WERI-Rb-1 (cell line): ENCODE measurements around the gene SRRM3.
"Not testable (repeated sequence)": the region's sequence is repeated elsewhere in the genome, so short reads cannot be mapped to it uniquely, and the experiment has no call there.

Source experiments
- DNase-seq: peaks from one replicate; pipeline ENCODE4 v3.0.0-alpha.2; 2020
- H3K27ac ChIP-seq: fragments of 250-450 bp; sonication (Bioruptor Pico); 2 replicates; pipeline ENCODE4 v1.5.1; 2020; ENCODE audit warnings: mild to moderate bottlenecking, moderate library complexity
- H3K27me3 ChIP-seq: fragments of 250-450 bp; sonication (Bioruptor Pico); 2 replicates; pipeline ENCODE4 v1.5.1; 2021; ENCODE audit warnings: mild to moderate bottlenecking, low read depth, moderate library complexity; ENCODE audit not compliant: insufficient read depth, severe bottlenecking
- H3K36me3 ChIP-seq: fragments of 250-450 bp; sonication (Bioruptor Pico); 2 replicates; pipeline ENCODE4 v1.5.1; 2020; ENCODE audit warnings: mild to moderate bottlenecking, moderate library complexity
- H3K4me3 ChIP-seq: 2 replicates; pipeline ENCODE4 v1.5.1; 2011; ENCODE audit warnings: low read depth, mild to moderate bottlenecking, control low read depth, low read length
- H3K9me3 ChIP-seq: fragments of 250-450 bp; sonication (Bioruptor Pico); 2 replicates; pipeline ENCODE4 v1.5.1; 2021; ENCODE audit warnings: mild to moderate bottlenecking, moderate library complexity; ENCODE audit not compliant: severe bottlenecking
- TF ChIP-seq, protein P1 (sequence below): IDR thresholded peaks from 2 replicates; pipeline ENCODE4 v1.5.1; 2011; ENCODE audit warnings: low read depth, mild to moderate bottlenecking, control low read depth, inconsistent platforms, low read length

SRRM3 gene

GRCh38 chr7:76268376-76268775 is 66.7 kb downstream of the SRRM3 start:
- no peak overlapping the region for H3K4me3 ChIP-seq
- DNase-seq = no peak
- no peak overlapping the region for H3K27ac ChIP-seq
- H3K9me3 ChIP-seq = no peaks in the 10 kb centered on the region
- no peaks in the 10 kb centered on the region for H3K27me3 ChIP-seq
- TF ChIP-seq, protein P1, sequence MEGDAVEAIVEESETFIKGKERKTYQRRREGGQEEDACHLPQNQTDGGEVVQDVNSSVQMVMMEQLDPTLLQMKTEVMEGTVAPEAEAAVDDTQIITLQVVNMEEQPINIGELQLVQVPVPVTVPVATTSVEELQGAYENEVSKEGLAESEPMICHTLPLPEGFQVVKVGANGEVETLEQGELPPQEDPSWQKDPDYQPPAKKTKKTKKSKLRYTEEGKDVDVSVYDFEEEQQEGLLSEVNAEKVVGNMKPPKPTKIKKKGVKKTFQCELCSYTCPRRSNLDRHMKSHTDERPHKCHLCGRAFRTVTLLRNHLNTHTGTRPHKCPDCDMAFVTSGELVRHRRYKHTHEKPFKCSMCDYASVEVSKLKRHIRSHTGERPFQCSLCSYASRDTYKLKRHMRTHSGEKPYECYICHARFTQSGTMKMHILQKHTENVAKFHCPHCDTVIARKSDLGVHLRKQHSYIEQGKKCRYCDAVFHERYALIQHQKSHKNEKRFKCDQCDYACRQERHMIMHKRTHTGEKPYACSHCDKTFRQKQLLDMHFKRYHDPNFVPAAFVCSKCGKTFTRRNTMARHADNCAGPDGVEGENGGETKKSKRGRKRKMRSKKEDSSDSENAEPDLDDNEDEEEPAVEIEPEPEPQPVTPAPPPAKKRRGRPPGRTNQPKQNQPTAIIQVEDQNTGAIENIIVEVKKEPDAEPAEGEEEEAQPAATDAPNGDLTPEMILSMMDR = no peak
- H3K36me3 ChIP-seq = peaks cover 8% of the 10 kb centered on the region

- TF ChIP-seq, protein P1 = no peak
Observed at GRCh38 chr7:76269895-76270294, 68.2 kb downstream of the SRRM3 start.

DNA sequence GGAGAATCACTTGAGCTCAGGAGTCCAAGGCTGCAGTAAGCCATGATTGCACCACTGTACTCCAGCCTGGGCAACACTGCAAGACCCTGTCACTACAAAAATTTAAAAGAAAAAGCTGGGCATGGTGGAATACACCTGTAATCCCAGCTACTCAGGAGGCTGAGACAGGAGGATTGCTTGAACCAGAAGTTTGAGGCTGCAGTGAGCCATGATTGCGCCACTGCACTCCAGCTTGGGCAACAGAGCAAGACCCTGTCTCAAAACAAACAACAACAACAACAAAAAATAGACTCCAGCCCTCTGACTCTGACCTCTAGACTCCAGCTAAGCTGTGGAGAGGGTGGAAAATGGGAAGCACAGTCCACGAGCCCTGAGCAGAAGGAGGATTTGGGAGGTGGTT is 69.7 kb downstream of the SRRM3 start:
- H3K27me3 ChIP-seq, DNase-seq, H3K36me3 ChIP-seq, H3K9me3 ChIP-seq, H3K27ac ChIP-seq, H3K4me3 ChIP-seq: not testable (repeated sequence)

More at GRCh38 chr7:76269895-76270294, 68.2 kb downstream of the SRRM3 start:
- no peaks in the 10 kb centered on the region for H3K27me3 ChIP-seq
- no peak for DNase-seq
- no peak overlapping the region for H3K4me3 ChIP-seq
- H3K27ac ChIP-seq = no peak overlapping the region
- H3K9me3 ChIP-seq = no peaks in the 10 kb centered on the region
- peaks cover 8% of the 10 kb centered on the region for H3K36me3 ChIP-seq

DNA sequence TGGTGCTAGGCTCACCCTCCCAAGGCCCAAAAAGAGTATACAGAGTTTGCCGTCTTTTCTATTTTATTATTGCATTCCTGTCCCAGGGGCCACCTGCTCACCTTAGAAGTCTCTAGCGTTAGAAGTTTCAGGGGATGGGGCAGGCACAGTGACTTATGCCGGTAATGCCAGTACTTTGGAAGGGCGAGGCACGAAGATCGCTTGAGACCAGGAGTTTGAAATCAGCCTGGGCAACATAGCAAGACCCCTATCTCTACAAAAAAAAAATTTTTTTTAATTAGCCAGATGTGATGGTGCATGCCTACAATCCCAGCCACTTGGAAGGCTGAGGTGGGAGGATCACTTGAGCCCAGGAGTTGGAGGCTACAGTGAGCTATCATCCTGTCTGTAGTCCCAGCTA is 70.4 kb downstream of the SRRM3 start:
- Histone ChIP-seq H3K27ac (no peak overlapping the region), H3K9me3 (no peaks in the 10 kb centered on the region), H3K4me3 (no peak overlapping the region), H3K36me3 (no peaks in the 10 kb centered on the region; the same call in 1 of the 2 replicates), H3K27me3 (no peaks in the 10 kb centered on the region)
- DNase-seq = no peak
- TF ChIP-seq, protein P1 = no peak

DNA sequence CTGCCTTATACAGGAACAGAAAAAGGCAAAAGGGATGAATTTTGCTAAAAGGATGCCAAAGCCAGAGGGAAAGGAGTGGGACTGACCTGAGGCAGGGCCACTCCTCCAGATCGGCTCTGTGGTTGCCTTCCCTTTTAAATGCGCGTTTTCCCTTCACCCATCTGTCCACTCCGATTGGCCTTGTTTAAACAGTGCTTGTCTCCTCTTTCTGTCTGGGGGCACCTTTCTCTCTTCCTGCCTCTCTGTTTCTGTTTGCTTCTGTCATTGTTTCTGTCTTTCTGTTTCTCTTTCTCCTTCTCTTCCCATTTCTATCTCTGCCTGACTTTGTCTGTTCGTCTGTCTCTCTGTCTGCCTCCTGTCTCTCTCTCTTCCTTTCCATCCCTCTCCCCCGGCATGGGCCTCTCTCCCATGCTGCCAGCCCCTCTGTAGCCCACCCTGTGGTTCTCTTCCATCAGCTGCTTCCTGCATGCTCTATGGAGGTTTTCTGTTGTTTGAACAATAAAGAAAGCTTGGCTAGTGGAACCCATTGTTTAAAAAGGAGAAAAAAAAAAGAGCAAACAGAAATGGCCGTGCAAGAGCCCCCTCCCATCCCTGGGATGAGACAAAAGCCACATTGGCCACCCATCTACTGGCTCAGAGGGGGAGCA is 71.3 kb downstream of the SRRM3 start:
- H3K27me3 ChIP-seq = no peaks in the 10 kb centered on the region
- no peak overlapping the region for H3K4me3 ChIP-seq
- no peaks in the 10 kb centered on the region; the same call in 1 of the 2 replicates for H3K36me3 ChIP-seq
- DNase-seq = no peak
- no peaks in the 10 kb centered on the region for H3K9me3 ChIP-seq
- TF ChIP-seq, protein P1 = no peak
- no peak overlapping the region for H3K27ac ChIP-seq

DNA sequence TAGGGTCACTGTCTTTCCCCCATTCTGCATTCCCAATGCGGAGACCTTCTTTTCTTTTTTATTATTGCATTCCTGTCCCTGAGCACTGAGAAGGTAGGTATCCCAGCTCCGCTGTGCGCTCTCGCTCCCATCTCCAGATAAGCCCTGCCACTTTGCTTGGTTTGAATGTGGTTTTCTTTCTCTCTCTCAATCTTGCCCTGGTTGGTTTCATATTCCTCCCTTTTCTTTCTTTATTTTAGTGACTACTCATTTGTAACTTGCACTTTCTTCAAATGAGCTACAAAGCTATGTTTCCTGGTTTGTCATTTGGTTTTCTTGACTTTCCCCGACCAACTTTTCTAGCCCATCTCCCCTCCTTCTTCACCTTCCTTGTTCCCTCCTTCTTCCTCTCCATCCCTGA is 71.8 kb downstream of the SRRM3 start:
- Histone ChIP-seq H3K27me3 (no peaks in the 10 kb centered on the region), H3K27ac (no peak overlapping the region), H3K4me3 (no peak overlapping the region), H3K9me3 (no peaks in the 10 kb centered on the region), H3K36me3 (no peaks in the 10 kb centered on the region; the same call in 1 of the 2 replicates)
- TF ChIP-seq, protein P1 = no peak
- DNase-seq = no peak
